H9 (cell line): ENCODE results near the gene DHPS. TPM values are rescaled to one million over a fixed set of nuclear protein-coding genes. Genes with fewer than 3 reads are reported as not detected.

Source experiments
- DNase-seq: peaks from one replicate; pipeline ENCODE4 v3.0.0-alpha.2; 2017
- H2AFZ ChIP-seq: one replicate; pipeline ENCODE4 v1.6.1; 2013; ENCODE audit warnings: mild to moderate bottlenecking, low read length, control low read depth, moderate library complexity
- H2AK5ac ChIP-seq: 2 replicates; pipeline ENCODE4 v1.6.1; 2013; ENCODE audit warnings: low read length, control low read depth, mixed read lengths; ENCODE audit not compliant: insufficient read length
- H2BK120ac ChIP-seq: one replicate; pipeline ENCODE4 v1.6.1; 2013; ENCODE audit warnings: low read depth, mild to moderate bottlenecking, low read length, control low read depth, inconsistent platforms; ENCODE audit not compliant: poor library complexity, severe bottlenecking
- H2BK12ac ChIP-seq: 2 replicates; pipeline ENCODE4 v1.6.1; 2013; ENCODE audit warnings: low read length, control low read depth, mixed read lengths, low read depth; ENCODE audit not compliant: insufficient read length
- H2BK15ac ChIP-seq: 2 replicates; pipeline ENCODE4 v1.6.1; 2013; ENCODE audit warnings: low read depth, low read length, control low read depth
- H2BK20ac ChIP-seq: one replicate; pipeline ENCODE4 v1.6.1; 2013; ENCODE audit warnings: low read depth, mild to moderate bottlenecking, low read length, control low read depth, inconsistent platforms; ENCODE audit not compliant: poor library complexity, severe bottlenecking
- H2BK5ac ChIP-seq: 2 replicates; pipeline ENCODE4 v1.6.1; 2013; ENCODE audit warnings: low read length, control low read depth, mixed read lengths; ENCODE audit not compliant: insufficient read length
- H3K14ac ChIP-seq: 2 replicates; pipeline ENCODE4 v1.6.1; 2013; ENCODE audit warnings: low read length, control low read depth; ENCODE audit not compliant: insufficient read depth
- H3K18ac ChIP-seq: 2 replicates; pipeline ENCODE4 v1.6.1; 2013; ENCODE audit warnings: low read depth, mild to moderate bottlenecking, mixed read lengths, low read length, control low read depth; ENCODE audit not compliant: insufficient read length
- H3K23ac ChIP-seq: 2 replicates; pipeline ENCODE4 v1.6.1; 2013; ENCODE audit warnings: low read length, control low read depth, mixed read lengths, low read depth; ENCODE audit not compliant: insufficient read length
- H3K23me2 ChIP-seq: 2 replicates; pipeline ENCODE4 v1.6.1; 2013; ENCODE audit warnings: low read depth, mild to moderate bottlenecking, mixed read lengths, low read length, control low read depth; ENCODE audit not compliant: insufficient read length, poor library complexity, severe bottlenecking
- H3K27ac ChIP-seq: 2 replicates; pipeline ENCODE4 v1.5.1; 2013; ENCODE audit warnings: low read length, control low read depth, mixed read lengths, low read depth; ENCODE audit not compliant: insufficient read length
- H3K27me3 ChIP-seq: 2 replicates; pipeline ENCODE4 v1.6.1; 2013; ENCODE audit warnings: low read length, control low read depth, inconsistent platforms; ENCODE audit not compliant: insufficient read depth
- H3K4ac ChIP-seq: 2 replicates; pipeline ENCODE4 v1.6.1; 2013; ENCODE audit warnings: low read depth, mild to moderate bottlenecking, control low read depth, inconsistent platforms, low read length, moderate library complexity
- H3K4me1 ChIP-seq: 2 replicates; pipeline ENCODE4 v1.6.1; 2013; ENCODE audit warnings: low read length, control low read depth, inconsistent platforms; ENCODE audit not compliant: insufficient read depth
- H3K4me2 ChIP-seq: 2 replicates; pipeline ENCODE4 v1.6.1; 2013; ENCODE audit warnings: low read length, control low read depth, mixed read lengths; ENCODE audit not compliant: insufficient read length, insufficient read depth
- H3K56ac ChIP-seq: 2 replicates; pipeline ENCODE4 v1.6.1; 2013; ENCODE audit warnings: low read depth, mild to moderate bottlenecking, mixed read lengths, low read length, control low read depth; ENCODE audit not compliant: insufficient read length
- H3K79me1 ChIP-seq: 2 replicates; pipeline ENCODE4 v1.6.1; 2013; ENCODE audit warnings: low read depth, mild to moderate bottlenecking, moderate library complexity, low read length, control low read depth, inconsistent platforms; ENCODE audit not compliant: insufficient read depth, poor library complexity, severe bottlenecking
- H3K79me2 ChIP-seq: 2 replicates; pipeline ENCODE4 v1.6.1; 2013; ENCODE audit warnings: low read length, control low read depth, inconsistent platforms; ENCODE audit not compliant: insufficient read depth
- H3K9ac ChIP-seq: 2 replicates; pipeline ENCODE4 v1.6.1; 2013; ENCODE audit warnings: low read length, control low read depth, mixed read lengths; ENCODE audit not compliant: insufficient read length; ENCODE audit errors: extremely low read depth
- H3K9me3 ChIP-seq: one replicate; pipeline ENCODE4 v1.6.1; 2013; ENCODE audit warnings: low read depth, low read length, inconsistent platforms; ENCODE audit not compliant: control insufficient read depth
- H3T11ph ChIP-seq: one replicate; pipeline ENCODE4 v1.6.1; 2013; ENCODE audit warnings: mild to moderate bottlenecking, low read length, control low read depth, inconsistent platforms
- H4K20me1 ChIP-seq: one replicate; pipeline ENCODE4 v1.6.1; 2013; ENCODE audit not compliant: control insufficient read depth, insufficient read length, insufficient read depth
- H4K5ac ChIP-seq: 2 replicates; pipeline ENCODE4 v1.6.1; 2013; ENCODE audit warnings: low read depth, mild to moderate bottlenecking, mixed read lengths, low read length, control low read depth; ENCODE audit not compliant: insufficient read length
- H4K8ac ChIP-seq: replicated peaks from 2 replicates; pipeline ENCODE4 v1.6.1; 2013; ENCODE audit warnings: low read length, control low read depth, mixed read lengths, low read depth; ENCODE audit not compliant: insufficient read length
- H4K91ac ChIP-seq: 2 replicates; pipeline ENCODE4 v1.6.1; 2013; ENCODE audit warnings: low read depth, mild to moderate bottlenecking, moderate library complexity, mixed read lengths, low read length, control low read depth; ENCODE audit not compliant: insufficient read length
- H3K27ac Mint-ChIP-seq, 3 experiments: 2 replicates in 2 of 3; 3 replicates in 1 of 3; pipeline ENCODE4 v1.8.0; 2020 to 2021; ENCODE audit warnings: mixed read lengths in 3 of 3, mild to moderate bottlenecking in 1 of 3, moderate library complexity in 1 of 3
- H3K27me3 Mint-ChIP-seq: 2 replicates; pipeline ENCODE4 v1.8.0; 2021; ENCODE audit warnings: low read depth, mild to moderate bottlenecking, moderate library complexity, mixed read lengths
- H3K36me3 Mint-ChIP-seq, 3 experiments: 2 replicates in 2 of 3; 3 replicates in 1 of 3; pipeline ENCODE4 v1.8.0; 2020 to 2021; ENCODE audit warnings: low read depth in 3 of 3, mixed read lengths in 3 of 3; ENCODE audit not compliant: insufficient read depth in 1 of 3
- H3K4me1 Mint-ChIP-seq, 2 experiments: 2 replicates each; pipeline ENCODE4 v1.8.0; 2020; ENCODE audit warnings: mixed read lengths in 2 of 2
- H3K4me3 Mint-ChIP-seq, 2 experiments: 2 replicates in 1 of 2; 3 replicates in 1 of 2; pipeline ENCODE4 v1.8.0; 2020 to 2021; ENCODE audit warnings: mild to moderate bottlenecking in 2 of 2, mixed read lengths in 2 of 2, moderate library complexity in 1 of 2
- H3K9me3 Mint-ChIP-seq, 2 experiments: 2 replicates in 1 of 2; 3 replicates in 1 of 2; pipeline ENCODE4 v1.8.0; 2020; ENCODE audit warnings: mild to moderate bottlenecking in 2 of 2, mixed read lengths in 2 of 2, moderate library complexity in 1 of 2
- WGBS: extraction: QIAGEN DNeasy Blood & Tissue Kit; methylation state at CpG from one replicate; pipeline ENCODE4 v1.1.7; 2013; ENCODE audit warnings: missing lambda C conversion rate, low lambda C conversion rate, mixed read lengths; ENCODE audit not compliant: insufficient read length; ENCODE audit errors: extremely low coverage; 5-methylcytosine and 5-hydroxymethylcytosine counted together
- total RNA-seq: library from RNA; stranded (reverse); gene quantifications from 2 replicates; pipeline ENCODE4 v1.2.1, GENCODE V29; 2021
- TF ChIP-seq, protein P1 (sequence below): fragments of 200-600 bp; sonication (generic); conservative IDR thresholded peaks from 3 replicates; pipeline ENCODE4 v1.8.0; 2021; ENCODE audit warnings: antibody characterized with exemption, mild to moderate bottlenecking

The DHPS gene
- total RNA-seq, 1 experiment from 2014 or later: 94.9 TPM

GRCh38 chr19:12705654-12706331 is 24.1 kb upstream of the DHPS start:
- Mint-ChIP-seq H3K9me3 (no peaks in the 10 kb centered on the region; a peak in 1 of 5 replicates), H3K4me3 (no peak overlapping the region), H3K36me3 (peaks cover 59 to 90% (median 83%) of the 10 kb centered on the region in 3 experiments), H3K27me3 (no peaks in the 10 kb centered on the region; the same call in 1 of the 2 replicates), H3K27ac (0 out of 7 replicates have a peak overlapping the region, but pooled peaks of 1 of the 3 experiments have one; percentile 35), H3K4me1 (peaks cover 7 to 14% of the 10 kb centered on the region in 2 experiments)
- H4K91ac ChIP-seq: no peak overlapping the region
- no peak overlapping the region for H2BK12ac ChIP-seq
- DNase-seq: no peak
- no peaks in the 10 kb centered on the region for H3K4me1 ChIP-seq
- H3K14ac ChIP-seq: no peak overlapping the region
- no peak overlapping the region for H3T11ph ChIP-seq
- no CpG with 5 or more reads among the region's 29 CpGs for WGBS
- no peak overlapping the region for H3K4ac ChIP-seq
- H3K27me3 ChIP-seq: no peaks in the 10 kb centered on the region
- H3K9ac ChIP-seq: no peak overlapping the region
- H2BK20ac ChIP-seq: no peak overlapping the region
- H2AK5ac ChIP-seq: no peak overlapping the region
- H4K8ac ChIP-seq: no peak overlapping the region
- H3K4me2 ChIP-seq: no peak overlapping the region
- H4K20me1 ChIP-seq: no peaks in the 10 kb centered on the region
- H3K27ac ChIP-seq: no peak overlapping the region
- no peak overlapping the region for H2BK5ac ChIP-seq
- H3K79me1 ChIP-seq: no peaks in the 10 kb centered on the region
- no peak overlapping the region for H3K56ac ChIP-seq
- TF ChIP-seq, protein P1, sequence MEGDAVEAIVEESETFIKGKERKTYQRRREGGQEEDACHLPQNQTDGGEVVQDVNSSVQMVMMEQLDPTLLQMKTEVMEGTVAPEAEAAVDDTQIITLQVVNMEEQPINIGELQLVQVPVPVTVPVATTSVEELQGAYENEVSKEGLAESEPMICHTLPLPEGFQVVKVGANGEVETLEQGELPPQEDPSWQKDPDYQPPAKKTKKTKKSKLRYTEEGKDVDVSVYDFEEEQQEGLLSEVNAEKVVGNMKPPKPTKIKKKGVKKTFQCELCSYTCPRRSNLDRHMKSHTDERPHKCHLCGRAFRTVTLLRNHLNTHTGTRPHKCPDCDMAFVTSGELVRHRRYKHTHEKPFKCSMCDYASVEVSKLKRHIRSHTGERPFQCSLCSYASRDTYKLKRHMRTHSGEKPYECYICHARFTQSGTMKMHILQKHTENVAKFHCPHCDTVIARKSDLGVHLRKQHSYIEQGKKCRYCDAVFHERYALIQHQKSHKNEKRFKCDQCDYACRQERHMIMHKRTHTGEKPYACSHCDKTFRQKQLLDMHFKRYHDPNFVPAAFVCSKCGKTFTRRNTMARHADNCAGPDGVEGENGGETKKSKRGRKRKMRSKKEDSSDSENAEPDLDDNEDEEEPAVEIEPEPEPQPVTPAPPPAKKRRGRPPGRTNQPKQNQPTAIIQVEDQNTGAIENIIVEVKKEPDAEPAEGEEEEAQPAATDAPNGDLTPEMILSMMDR: no peak
- H2BK15ac ChIP-seq: no peak overlapping the region
- H2BK120ac ChIP-seq: no peak overlapping the region
- H3K79me2 ChIP-seq: no peaks in the 10 kb centered on the region
- no peak overlapping the region for H4K5ac ChIP-seq
- H2AFZ ChIP-seq: no peak overlapping the region
- H3K23ac ChIP-seq: no peak overlapping the region
- no peak overlapping the region for H3K18ac ChIP-seq
- no peaks in the 10 kb centered on the region for H3K23me2 ChIP-seq
- no peaks in the 10 kb centered on the region for H3K9me3 ChIP-seq
